ENCODE measurements around the gene MRTFA. TPM values are rescaled to one million over a fixed set of nuclear protein-coding genes. Genes with fewer than 3 reads are reported as not detected.

MRTFA gene
- total and polyA plus RNA-seq, 2 of the 13 experiments (the other 11 are each of a cell fraction or from before 2014, with no cell fraction given): 2.4 to 8.2 TPM

DNA sequence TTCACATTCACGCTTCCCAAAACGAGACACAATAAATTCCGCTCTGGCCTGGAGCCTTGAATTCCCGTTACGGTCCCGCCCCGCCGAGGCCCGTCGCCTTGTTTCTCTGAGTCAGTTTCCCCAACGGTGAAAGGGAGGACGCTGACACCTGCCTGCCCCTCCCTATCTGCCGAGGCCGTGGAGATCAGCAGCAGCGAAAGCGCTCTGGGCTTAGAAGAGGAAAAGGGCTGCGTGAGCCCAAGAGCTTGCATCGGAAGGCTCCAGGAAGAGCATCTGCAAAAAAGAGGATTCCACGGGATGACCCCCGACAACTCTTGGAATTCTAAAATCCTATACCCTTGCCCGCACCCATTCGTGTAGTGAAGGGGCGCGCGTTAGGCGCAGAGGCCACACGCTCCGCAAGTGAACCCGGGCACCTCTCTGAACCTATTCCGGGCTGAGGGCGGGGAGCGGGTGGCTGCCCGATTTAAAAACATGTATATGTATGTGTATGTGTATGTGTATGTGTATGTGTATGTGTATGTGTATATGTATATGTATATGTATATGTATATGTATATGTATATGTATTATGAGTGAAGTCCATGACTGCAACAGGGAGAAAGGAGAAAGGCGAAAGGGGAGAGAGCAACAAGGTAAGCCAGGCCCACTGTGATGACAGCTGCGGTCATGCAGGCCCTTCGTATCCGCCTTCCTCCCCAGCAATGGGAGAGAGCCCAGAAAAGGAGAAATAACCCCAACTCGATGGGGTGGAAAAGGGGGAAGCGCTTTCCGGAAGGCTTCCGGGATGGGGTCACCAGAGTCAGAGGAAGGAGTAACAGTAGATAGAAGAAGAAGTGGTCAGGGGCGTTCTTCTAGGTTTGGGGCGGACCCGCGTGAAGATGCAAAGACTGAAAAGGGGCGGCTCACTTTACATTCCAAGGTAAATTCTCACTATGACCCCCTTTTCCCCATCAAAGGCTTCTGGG is 948 bp upstream of the MRTFA start (continued):
- TF ChIP-seq, protein P1, sequence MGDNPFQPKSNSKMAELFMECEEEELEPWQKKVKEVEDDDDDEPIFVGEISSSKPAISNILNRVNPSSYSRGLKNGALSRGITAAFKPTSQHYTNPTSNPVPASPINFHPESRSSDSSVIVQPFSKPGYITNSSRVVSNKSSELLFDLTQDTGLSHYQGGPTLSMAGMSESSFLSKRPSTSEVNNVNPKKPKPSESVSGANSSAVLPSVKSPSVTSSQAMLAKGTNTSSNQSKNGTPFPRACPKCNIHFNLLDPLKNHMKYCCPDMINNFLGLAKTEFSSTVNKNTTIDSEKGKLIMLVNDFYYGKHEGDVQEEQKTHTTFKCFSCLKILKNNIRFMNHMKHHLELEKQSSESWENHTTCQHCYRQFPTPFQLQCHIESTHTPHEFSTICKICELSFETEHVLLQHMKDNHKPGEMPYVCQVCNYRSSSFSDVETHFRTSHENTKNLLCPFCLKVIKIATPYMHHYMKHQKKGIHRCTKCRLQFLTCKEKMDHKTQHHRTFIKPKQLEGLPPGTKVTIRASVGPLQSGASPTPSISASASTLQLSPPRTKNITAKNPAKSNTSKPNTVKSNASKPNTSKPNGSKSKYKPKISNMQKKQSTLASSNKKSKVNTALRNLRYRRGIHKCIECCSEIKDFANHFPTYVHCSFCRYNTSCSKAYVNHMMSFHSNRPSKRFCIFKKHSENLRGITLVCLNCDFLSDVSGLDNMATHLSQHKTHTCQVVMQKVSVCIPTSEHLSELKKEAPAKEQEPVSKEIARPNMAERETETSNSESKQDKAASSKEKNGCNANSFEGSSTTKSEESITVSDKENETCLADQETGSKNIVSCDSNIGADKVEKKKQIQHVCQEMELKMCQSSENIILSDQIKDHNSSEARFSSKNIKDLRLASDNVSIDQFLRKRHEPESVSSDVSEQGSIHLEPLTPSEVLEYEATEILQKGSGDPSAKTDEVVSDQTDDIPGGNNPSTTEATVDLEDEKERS (CRISPR knock-in tag; IDR thresholded peaks at IDR 0.05): no peak
- TF ChIP-seq TRIM22 (IDR thresholded peaks at IDR 0.05) (no peak), ZNF891 (CRISPR knock-in tag; IDR thresholded peaks at IDR 0.05) (peak; percentile 84), JUND (CRISPR knock-in tag; IDR thresholded peaks at IDR 0.05) (no peak), ZNF33A (CRISPR knock-in tag; IDR thresholded peaks at IDR 0.05; ENCODE audit: borderline replicate concordance) (no peak), ZNF589 (CRISPR knock-in tag; conservative IDR thresholded peaks at IDR 0.05) (no peak), ZNF17 (CRISPR knock-in tag; IDR thresholded peaks at IDR 0.05) (no peak), ZNF329 (CRISPR knock-in tag; IDR thresholded peaks at IDR 0.05; ENCODE audit: low read depth) (no peak), CCAR2 (optimal IDR thresholded peaks at IDR 0.05; ENCODE audit: low read depth, low read length) (no peak), XRCC5 (optimal IDR thresholded peaks at IDR 0.05; ENCODE audit: low read length) (no peak), ZNF646 (CRISPR knock-in tag; IDR thresholded peaks at IDR 0.05) (peak; percentile 26; the same call in 1 of the 2 replicates)
- TF ChIP-seq, protein P2, sequence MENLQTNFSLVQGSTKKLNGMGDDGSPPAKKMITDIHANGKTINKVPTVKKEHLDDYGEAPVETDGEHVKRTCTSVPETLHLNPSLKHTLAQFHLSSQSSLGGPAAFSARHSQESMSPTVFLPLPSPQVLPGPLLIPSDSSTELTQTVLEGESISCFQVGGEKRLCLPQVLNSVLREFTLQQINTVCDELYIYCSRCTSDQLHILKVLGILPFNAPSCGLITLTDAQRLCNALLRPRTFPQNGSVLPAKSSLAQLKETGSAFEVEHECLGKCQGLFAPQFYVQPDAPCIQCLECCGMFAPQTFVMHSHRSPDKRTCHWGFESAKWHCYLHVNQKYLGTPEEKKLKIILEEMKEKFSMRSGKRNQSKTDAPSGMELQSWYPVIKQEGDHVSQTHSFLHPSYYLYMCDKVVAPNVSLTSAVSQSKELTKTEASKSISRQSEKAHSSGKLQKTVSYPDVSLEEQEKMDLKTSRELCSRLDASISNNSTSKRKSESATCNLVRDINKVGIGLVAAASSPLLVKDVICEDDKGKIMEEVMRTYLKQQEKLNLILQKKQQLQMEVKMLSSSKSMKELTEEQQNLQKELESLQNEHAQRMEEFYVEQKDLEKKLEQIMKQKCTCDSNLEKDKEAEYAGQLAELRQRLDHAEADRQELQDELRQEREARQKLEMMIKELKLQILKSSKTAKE (CRISPR knock-in tag; IDR thresholded peaks at IDR 0.05; ENCODE audit: borderline replicate concordance): no peak
- TF ChIP-seq, protein P3, sequence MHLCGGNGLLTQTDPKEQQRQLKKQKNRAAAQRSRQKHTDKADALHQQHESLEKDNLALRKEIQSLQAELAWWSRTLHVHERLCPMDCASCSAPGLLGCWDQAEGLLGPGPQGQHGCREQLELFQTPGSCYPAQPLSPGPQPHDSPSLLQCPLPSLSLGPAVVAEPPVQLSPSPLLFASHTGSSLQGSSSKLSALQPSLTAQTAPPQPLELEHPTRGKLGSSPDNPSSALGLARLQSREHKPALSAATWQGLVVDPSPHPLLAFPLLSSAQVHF (CRISPR knock-in tag; IDR thresholded peaks at IDR 0.05): no peak

All from HepG2 (cell line).